Measurements from ENCODE around the gene ECI2.
"Not testable (repeated sequence)": the region's sequence is repeated elsewhere in the genome, so short reads cannot be mapped to it uniquely, and the experiment has no call there.

Gene ECI2

GRCh38 chr6:4105980-4106536 lies 29.3 kb downstream of the ECI2 start:
- DNase-seq (ENCODE audit: low read depth, low spot score), result no peak
- TF ChIP-seq POLR2AphosphoS5 (IDR thresholded peaks at IDR 0.05; ENCODE audit: borderline replicate concordance, low read depth, low read length) (no peak), FOXP2 (optimal IDR thresholded peaks at IDR 0.05; ENCODE audit: control extremely low read depth, extremely low read length, insufficient read depth) (no peak), EZH2 (IDR thresholded peaks at IDR 0.05) (no peak)
- no peak overlapping the region for H3K4me3 ChIP-seq
- no peak overlapping the region for H3K27ac ChIP-seq
- no peaks in the 10 kb centered on the region for H3K36me3 ChIP-seq (ENCODE audit: insufficient read depth, low read length)
- H3K9ac ChIP-seq (ENCODE audit: insufficient read length), result no peak overlapping the region
- H3K9me3 ChIP-seq (ENCODE audit: low read depth, low read length), result no peaks in the 10 kb centered on the region

- no peak overlapping the region for H3K4me3 ChIP-seq
- no peaks in the 10 kb centered on the region for H3K36me3 ChIP-seq (ENCODE audit: insufficient read depth, low read length)
- no peak overlapping the region for H3K27ac ChIP-seq
- no peak for TF ChIP-seq POLR2AphosphoS5 (IDR thresholded peaks at IDR 0.05; ENCODE audit: borderline replicate concordance, low read depth, low read length)
- no peak for TF ChIP-seq EZH2 (IDR thresholded peaks at IDR 0.05)
- TF ChIP-seq FOXP2 (optimal IDR thresholded peaks at IDR 0.05; ENCODE audit: control extremely low read depth, extremely low read length, insufficient read depth), result no peak
- no peak for DNase-seq (ENCODE audit: low read depth, low spot score)
- no peak overlapping the region for H3K9ac ChIP-seq (ENCODE audit: insufficient read length)
- no peaks in the 10 kb centered on the region for H3K9me3 ChIP-seq (ENCODE audit: low read depth, low read length)
Observed at GRCh38 chr6:4103929-4104328, 31.4 kb downstream of the ECI2 start.

GRCh38 chr6:4102687-4103244 lies 32.6 kb downstream of the ECI2 start:
- no peak for DNase-seq (ENCODE audit: low read depth, low spot score)
- Histone ChIP-seq H3K4me3 (no peak overlapping the region), H3K36me3 (ENCODE audit: insufficient read depth, low read length) (no peaks in the 10 kb centered on the region), H3K9ac (ENCODE audit: insufficient read length) (no peak overlapping the region), H3K9me3 (ENCODE audit: low read depth, low read length) (no peaks in the 10 kb centered on the region), H3K27ac (no peak overlapping the region)
- TF ChIP-seq FOXP2 (optimal IDR thresholded peaks at IDR 0.05; ENCODE audit: control extremely low read depth, extremely low read length, insufficient read depth) (peak; percentile 36), POLR2AphosphoS5 (IDR thresholded peaks at IDR 0.05; ENCODE audit: borderline replicate concordance, low read depth, low read length) (no peak)

GRCh38 chr6:4101298-4101697 lies 34.1 kb downstream of the ECI2 start:
- Histone ChIP-seq H3K9me3 (ENCODE audit: low read depth, low read length) (no peaks in the 10 kb centered on the region), H3K4me3 (no peak overlapping the region), H3K27ac (no peak overlapping the region), H3K36me3 (ENCODE audit: insufficient read depth, low read length) (no peaks in the 10 kb centered on the region), H3K9ac (ENCODE audit: insufficient read length) (no peak overlapping the region)
- TF ChIP-seq POLR2AphosphoS5 (IDR thresholded peaks at IDR 0.05; ENCODE audit: borderline replicate concordance, low read depth, low read length), result no peak
- TF ChIP-seq FOXP2 (optimal IDR thresholded peaks at IDR 0.05; ENCODE audit: control extremely low read depth, extremely low read length, insufficient read depth), result no peak
- no peak for TF ChIP-seq EZH2 (IDR thresholded peaks at IDR 0.05)
- DNase-seq (ENCODE audit: low read depth, low spot score), result no peak

GRCh38 chr6:4100655-4101054 lies 34.7 kb downstream of the ECI2 start:
- Histone ChIP-seq H3K4me3 (no peak overlapping the region), H3K36me3 (ENCODE audit: insufficient read depth, low read length) (no peaks in the 10 kb centered on the region), H3K9ac (ENCODE audit: insufficient read length) (no peak overlapping the region), H3K27ac (no peak overlapping the region), H3K9me3 (ENCODE audit: low read depth, low read length) (no peaks in the 10 kb centered on the region)
- TF ChIP-seq EZH2 (IDR thresholded peaks at IDR 0.05), result no peak
- no peak for TF ChIP-seq FOXP2 (optimal IDR thresholded peaks at IDR 0.05; ENCODE audit: control extremely low read depth, extremely low read length, insufficient read depth)
- TF ChIP-seq POLR2AphosphoS5 (IDR thresholded peaks at IDR 0.05; ENCODE audit: borderline replicate concordance, low read depth, low read length), result no peak
- no peak for DNase-seq (ENCODE audit: low read depth, low spot score)

- no peaks in the 10 kb centered on the region for H3K36me3 ChIP-seq (ENCODE audit: insufficient read depth, low read length)
- no peak overlapping the region for H3K4me3 ChIP-seq
- no peak overlapping the region for H3K9ac ChIP-seq (ENCODE audit: insufficient read length)
- peak; percentile 77 for DNase-seq (ENCODE audit: low read depth, low spot score)
- TF ChIP-seq EZH2 (IDR thresholded peaks at IDR 0.05) (no peak), FOXP2 (optimal IDR thresholded peaks at IDR 0.05; ENCODE audit: control extremely low read depth, extremely low read length, insufficient read depth) (no peak), POLR2AphosphoS5 (IDR thresholded peaks at IDR 0.05; ENCODE audit: borderline replicate concordance, low read depth, low read length) (peak; percentile 33; the same call in 1 of the 2 replicates)
- H3K9me3 ChIP-seq (ENCODE audit: low read depth, low read length), result no peaks in the 10 kb centered on the region
- no peak overlapping the region for H3K27ac ChIP-seq
Observed at GRCh38 chr6:4093288-4093687, 42.1 kb downstream of the ECI2 start.

GRCh38 chr6:4091941-4092340 lies 43.4 kb downstream of the ECI2 start:
- H3K27ac ChIP-seq, result no peak overlapping the region
- TF ChIP-seq EZH2 (IDR thresholded peaks at IDR 0.05), result no peak

GRCh38 chr6:4090043-4090442 lies 45.3 kb downstream of the ECI2 start:
- H3K4me3 ChIP-seq; DNase-seq (ENCODE audit: low read depth, low spot score); H3K9me3 ChIP-seq (ENCODE audit: low read depth, low read length); H3K27ac ChIP-seq; H3K9ac ChIP-seq (ENCODE audit: insufficient read length); H3K36me3 ChIP-seq (ENCODE audit: insufficient read depth, low read length): not testable (repeated sequence)

More at GRCh38 chr6:4091941-4092340, 43.4 kb downstream of the ECI2 start:
- no peaks in the 10 kb centered on the region for H3K9me3 ChIP-seq (ENCODE audit: low read depth, low read length)
- no peaks in the 10 kb centered on the region for H3K36me3 ChIP-seq (ENCODE audit: insufficient read depth, low read length)
- H3K4me3 ChIP-seq, result no peak overlapping the region
- no peak overlapping the region for H3K9ac ChIP-seq (ENCODE audit: insufficient read length)
- DNase-seq (ENCODE audit: low read depth, low spot score), result no peak

GRCh38 chr6:4088704-4089103 lies 46.7 kb downstream of the ECI2 start:
- DNase-seq (ENCODE audit: low read depth, low spot score), result no peak
- H3K4me3 ChIP-seq, result no peak overlapping the region
- TF ChIP-seq EZH2 (IDR thresholded peaks at IDR 0.05) (no peak), POLR2AphosphoS5 (IDR thresholded peaks at IDR 0.05; ENCODE audit: borderline replicate concordance, low read depth, low read length) (no peak)

More at GRCh38 chr6:4088704-4089103, 46.7 kb downstream of the ECI2 start:
- no peaks in the 10 kb centered on the region for H3K9me3 ChIP-seq (ENCODE audit: low read depth, low read length)
- H3K36me3 ChIP-seq (ENCODE audit: insufficient read depth, low read length), result no peaks in the 10 kb centered on the region
- H3K9ac ChIP-seq (ENCODE audit: insufficient read length), result no peak overlapping the region
- no peak overlapping the region for H3K27ac ChIP-seq
